Suprapubic skin (tissue), 4 donors: ENCODE results near the gene COL15A1. TPM values are rescaled to one million over a fixed set of nuclear protein-coding genes. Genes with fewer than 3 reads are reported as not detected.

Experiments
- DNase-seq, 2 donors: peaks; one replicate each; pipeline ENCODE4 v3.0.0-alpha.2; 2019; ENCODE audit warnings: low spot score in 2 of 2
- H3K27ac ChIP-seq: fragments of 200-600 bp; sonication (generic); one replicate; pipeline ENCODE4 v1.5.1; 2019
- H3K27me3 ChIP-seq: fragments of 200-600 bp; sonication (generic); one replicate; pipeline ENCODE4 v1.5.1; 2019
- H3K36me3 ChIP-seq: fragments of 200-600 bp; sonication (generic); one replicate; pipeline ENCODE4 v1.5.1; 2019
- H3K4me1 ChIP-seq: fragments of 200-600 bp; sonication (generic); one replicate; pipeline ENCODE4 v1.5.1; 2019
- H3K4me3 ChIP-seq: fragments of 200-600 bp; sonication (generic); one replicate; pipeline ENCODE4 v1.5.1; 2019; ENCODE audit warnings: mild to moderate bottlenecking
- H3K9me3 ChIP-seq: fragments of 200-600 bp; sonication (generic); one replicate; pipeline ENCODE4 v1.5.1; 2019
- EP300 ChIP-seq: sonication (generic); formaldehyde crosslinking; IDR thresholded peaks from one replicate; pipeline ENCODE4 v1.6.1; 2017; ENCODE audit warnings: antibody characterized with exemption
- POLR2A ChIP-seq, 2 donors: fragments of 450-650 bp; IDR thresholded peaks; one replicate each; pipeline ENCODE4 v1.6.1; 2017; ENCODE audit warnings: antibody characterized with exemption in 2 of 2, mild to moderate bottlenecking in 2 of 2, moderate library complexity in 2 of 2
- POLR2AphosphoS5 ChIP-seq, 3 donors: sonication (generic); formaldehyde crosslinking; IDR thresholded peaks; one replicate each; pipeline ENCODE4 v1.6.1; 2017; ENCODE audit warnings: antibody characterized with exemption in 3 of 3
- WGBS: methylation state at CpG from one replicate; pipeline ENCODE4 v1.1.5; 2018; 5-methylcytosine and 5-hydroxymethylcytosine counted together
- total RNA-seq, 4 donors: library from RNA; depleted of rRNA; stranded (reverse); fragments of >200 nt; gene quantifications; one replicate each; pipeline ENCODE4 v1.1.0, GENCODE V29; 2016
- TF ChIP-seq, protein P1 (sequence below), 2 donors: fragments of 200-600 bp in 1 of 2; fragments of 450-650 bp in 1 of 2; sonication (generic) in 1 of 2; IDR thresholded peaks; one replicate each; pipeline ENCODE4 v1.5.1; 2016 to 2019; ENCODE audit warnings: antibody characterized with exemption in 2 of 2, mild to moderate bottlenecking in 1 of 2, moderate library complexity in 1 of 2

The COL15A1 gene
- total RNA-seq, 4 donors from 2014 or later: 8.0 to 15.0 (median 9.3) TPM

DNA sequence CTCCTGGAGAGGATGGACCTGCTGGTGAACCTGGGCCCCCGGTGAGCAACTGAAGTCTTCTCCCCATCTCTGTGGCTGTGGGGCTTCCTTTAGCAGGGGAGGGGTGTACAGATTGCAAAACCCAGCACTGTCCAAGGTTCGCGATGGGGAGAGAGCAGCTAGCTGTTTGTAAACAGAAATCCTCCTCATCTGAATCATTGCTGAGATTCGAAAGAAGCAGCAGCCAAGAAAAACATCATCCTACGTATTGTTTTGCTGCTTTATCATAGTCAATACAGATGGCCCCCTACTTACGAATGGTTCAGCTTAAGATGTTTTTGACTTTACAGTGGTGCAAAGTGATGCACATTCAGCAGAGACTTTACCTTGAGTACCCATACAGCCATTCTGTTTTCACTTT lies 81.3 kb downstream of the COL15A1 start:
- H3K27me3 ChIP-seq: no peaks in the 10 kb centered on the region
- no peak for TF ChIP-seq POLR2AphosphoS5 (IDR thresholded peaks at IDR 0.05)
- TF ChIP-seq POLR2A (IDR thresholded peaks at IDR 0.05): no peak
- TF ChIP-seq, protein P1, sequence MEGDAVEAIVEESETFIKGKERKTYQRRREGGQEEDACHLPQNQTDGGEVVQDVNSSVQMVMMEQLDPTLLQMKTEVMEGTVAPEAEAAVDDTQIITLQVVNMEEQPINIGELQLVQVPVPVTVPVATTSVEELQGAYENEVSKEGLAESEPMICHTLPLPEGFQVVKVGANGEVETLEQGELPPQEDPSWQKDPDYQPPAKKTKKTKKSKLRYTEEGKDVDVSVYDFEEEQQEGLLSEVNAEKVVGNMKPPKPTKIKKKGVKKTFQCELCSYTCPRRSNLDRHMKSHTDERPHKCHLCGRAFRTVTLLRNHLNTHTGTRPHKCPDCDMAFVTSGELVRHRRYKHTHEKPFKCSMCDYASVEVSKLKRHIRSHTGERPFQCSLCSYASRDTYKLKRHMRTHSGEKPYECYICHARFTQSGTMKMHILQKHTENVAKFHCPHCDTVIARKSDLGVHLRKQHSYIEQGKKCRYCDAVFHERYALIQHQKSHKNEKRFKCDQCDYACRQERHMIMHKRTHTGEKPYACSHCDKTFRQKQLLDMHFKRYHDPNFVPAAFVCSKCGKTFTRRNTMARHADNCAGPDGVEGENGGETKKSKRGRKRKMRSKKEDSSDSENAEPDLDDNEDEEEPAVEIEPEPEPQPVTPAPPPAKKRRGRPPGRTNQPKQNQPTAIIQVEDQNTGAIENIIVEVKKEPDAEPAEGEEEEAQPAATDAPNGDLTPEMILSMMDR (IDR thresholded peaks at IDR 0.05): no peak
- no peak overlapping the region for H3K27ac ChIP-seq
- no peaks in the 10 kb centered on the region for H3K9me3 ChIP-seq
- H3K4me1 ChIP-seq: no peaks in the 10 kb centered on the region
- 89% methylated on average over 6 of the region's 6 CpGs for WGBS
- H3K4me3 ChIP-seq: no peak overlapping the region
- no peak for DNase-seq
- peaks cover 4% of the 10 kb centered on the region for H3K36me3 ChIP-seq

DNA sequence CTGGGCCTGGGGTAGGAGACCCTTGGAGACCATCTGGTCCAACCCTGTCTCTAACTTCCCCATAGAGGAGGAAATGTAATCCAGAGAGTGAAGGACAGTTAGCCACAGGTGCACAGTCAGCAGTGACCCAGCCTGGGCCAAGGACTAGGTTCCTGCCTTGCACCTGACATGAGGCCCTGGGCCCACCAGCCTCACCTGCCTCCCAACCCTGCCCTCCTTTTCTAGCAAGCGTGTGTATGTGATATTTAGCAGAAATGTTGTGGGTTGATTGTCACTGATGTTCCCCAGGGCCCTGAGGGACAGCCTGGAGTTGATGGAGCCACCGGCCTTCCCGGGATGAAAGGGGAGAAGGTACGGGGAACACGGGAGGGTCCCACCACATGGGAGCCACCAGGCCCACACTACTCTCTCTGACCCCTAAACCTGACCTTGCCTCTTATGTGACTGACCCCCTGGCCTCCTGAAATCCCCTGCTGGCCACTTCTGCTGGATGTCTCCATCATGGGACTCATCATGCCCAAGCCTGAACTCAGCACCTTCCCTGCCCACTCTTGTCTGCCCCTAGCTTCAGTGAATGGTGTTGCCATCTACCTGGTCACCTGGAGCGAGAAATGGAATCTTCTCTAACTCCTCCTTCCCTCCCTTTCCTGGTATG lies 82.0 kb downstream of the COL15A1 start:
- H3K4me3 ChIP-seq: no peak overlapping the region
- H3K36me3 ChIP-seq: peaks cover 4% of the 10 kb centered on the region
- no peak for DNase-seq
- H3K27me3 ChIP-seq: no peaks in the 10 kb centered on the region
- 96% methylated on average over 6 of the region's 6 CpGs for WGBS
- no peak for TF ChIP-seq POLR2A (IDR thresholded peaks at IDR 0.05)
- no peak for TF ChIP-seq POLR2AphosphoS5 (IDR thresholded peaks at IDR 0.05)
- TF ChIP-seq EP300: no peak
- H3K9me3 ChIP-seq: no peaks in the 10 kb centered on the region
- H3K27ac ChIP-seq: no peak overlapping the region
- H3K4me1 ChIP-seq: no peaks in the 10 kb centered on the region

DNA sequence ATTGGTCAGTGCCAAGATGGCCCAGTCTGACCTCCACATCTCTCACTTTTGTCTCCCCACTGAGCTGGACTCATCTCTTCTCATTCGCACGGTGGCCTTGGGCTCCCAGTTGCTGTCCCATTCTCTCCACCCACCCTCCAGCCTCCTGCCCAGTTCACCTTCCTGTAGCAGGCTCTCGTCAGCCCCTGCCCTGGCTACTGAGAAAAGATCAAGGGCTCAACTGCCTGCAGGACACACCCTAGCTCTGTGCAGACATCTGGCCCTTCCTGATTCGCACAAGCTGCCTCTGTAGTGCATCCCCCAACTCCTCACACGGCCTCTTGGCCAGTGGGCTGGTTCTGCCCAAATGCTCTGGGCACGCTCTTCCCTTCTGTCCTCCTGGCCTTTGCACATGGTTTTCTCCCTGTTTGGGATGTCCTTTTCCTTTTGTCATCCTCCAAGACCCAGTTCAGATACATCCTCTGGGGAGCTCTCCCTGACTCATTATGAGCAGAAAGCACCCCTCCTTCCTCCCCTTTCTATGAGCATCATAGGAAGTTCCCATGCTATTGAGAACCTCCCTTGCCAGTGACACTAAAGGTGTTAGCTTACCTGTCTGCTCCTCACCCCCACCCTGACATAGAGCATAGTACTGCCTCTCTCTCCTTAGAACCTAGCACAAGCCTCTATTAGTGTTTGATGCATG lies 82.7 kb downstream of the COL15A1 start:
- 91% methylated on average over 6 of the region's 6 CpGs for WGBS
- no peak overlapping the region for H3K27ac ChIP-seq
- no peaks in the 10 kb centered on the region for H3K4me1 ChIP-seq
- no peak for DNase-seq
- H3K4me3 ChIP-seq: no peak overlapping the region
- peaks cover 4% of the 10 kb centered on the region for H3K36me3 ChIP-seq
- H3K9me3 ChIP-seq: no peaks in the 10 kb centered on the region
- TF ChIP-seq POLR2AphosphoS5 (IDR thresholded peaks at IDR 0.05) (no peak), POLR2A (IDR thresholded peaks at IDR 0.05) (no peak), EP300 (no peak)
- TF ChIP-seq, protein P1 (IDR thresholded peaks at IDR 0.05): no peak
- H3K27me3 ChIP-seq: no peaks in the 10 kb centered on the region

DNA sequence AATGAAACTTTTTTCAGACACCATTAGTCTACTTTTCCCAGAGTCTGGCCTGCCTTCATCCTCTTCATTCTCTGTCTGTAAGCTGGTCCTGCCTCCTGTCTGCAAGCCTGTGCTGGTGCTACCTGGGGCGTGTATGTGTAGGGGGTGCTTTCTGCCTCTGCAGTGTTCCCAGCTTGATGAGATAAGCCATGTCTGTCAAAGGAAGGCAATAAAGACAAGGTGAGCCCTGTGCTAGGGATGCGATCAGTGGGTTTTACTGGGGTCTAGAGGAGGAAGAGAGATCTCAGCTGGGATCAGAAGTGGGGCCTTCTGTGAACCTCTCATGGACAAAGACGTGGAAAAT lies 83.2 kb downstream of the COL15A1 start:
- no peak overlapping the region for H3K27ac ChIP-seq
- H3K27me3 ChIP-seq: no peaks in the 10 kb centered on the region
- peaks cover 4% of the 10 kb centered on the region for H3K36me3 ChIP-seq
- no peak overlapping the region for H3K4me3 ChIP-seq
- WGBS: 73% methylated on average over 3 of the region's 3 CpGs
- DNase-seq: no peak
- H3K4me1 ChIP-seq: no peaks in the 10 kb centered on the region
- no peaks in the 10 kb centered on the region for H3K9me3 ChIP-seq
- TF ChIP-seq, protein P1 (IDR thresholded peaks at IDR 0.05): no peak
- no peak for TF ChIP-seq EP300
- no peak for TF ChIP-seq POLR2AphosphoS5 (IDR thresholded peaks at IDR 0.05)
- no peak for TF ChIP-seq POLR2A (IDR thresholded peaks at IDR 0.05)

DNA sequence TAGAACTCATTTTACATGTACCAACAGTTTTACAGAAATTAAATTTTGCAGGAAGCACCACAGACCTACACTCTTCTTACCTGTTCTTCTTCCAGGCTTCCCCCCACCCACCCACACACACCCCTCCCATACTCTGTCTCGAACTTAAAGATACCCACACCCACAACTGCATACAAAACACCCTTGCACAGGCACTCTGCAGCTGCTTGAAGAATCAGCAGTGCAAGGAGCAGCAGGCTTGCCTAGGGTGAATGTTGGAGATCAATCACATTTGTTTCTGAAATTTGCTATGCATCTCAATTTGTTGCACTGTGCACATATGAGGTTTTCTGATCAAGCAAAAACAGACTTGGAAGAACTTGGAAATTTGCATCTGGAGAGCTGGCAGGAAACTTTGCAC lies 83.7 kb downstream of the COL15A1 start:
- H3K4me1 ChIP-seq: no peaks in the 10 kb centered on the region
- no peak for DNase-seq
- TF ChIP-seq, protein P1 (IDR thresholded peaks at IDR 0.05): no peak
- TF ChIP-seq POLR2A (IDR thresholded peaks at IDR 0.05): no peak
- no peak for TF ChIP-seq POLR2AphosphoS5 (IDR thresholded peaks at IDR 0.05)
- no peak for TF ChIP-seq EP300
- peaks cover 4% of the 10 kb centered on the region for H3K36me3 ChIP-seq
- no peak overlapping the region for H3K27ac ChIP-seq
- H3K27me3 ChIP-seq: no peaks in the 10 kb centered on the region
- WGBS: 45% methylated on average over 1 of the region's 1 CpG
- H3K9me3 ChIP-seq: no peaks in the 10 kb centered on the region
- H3K4me3 ChIP-seq: no peak overlapping the region
